SK-N-SH treated with all-trans-retinoic acid at 6 μM for 48 hours (cell line): Measurements from ENCODE around the gene PSRC1.

Experiments used
- ATAC-seq: fragments of 200-7000 bp; cut with Tn5 transposase; 3 replicates; pipeline ENCODE4 v1.9.1; 2020; ENCODE audit warnings: mild to moderate bottlenecking, moderate library complexity
- ARNTL ChIP-seq: fragments of 450-650 bp; formaldehyde crosslinking; IDR thresholded peaks from 2 replicates; pipeline ENCODE4 v1.5.0; 2020; ENCODE audit warnings: low read depth, mild to moderate bottlenecking, moderate library complexity, borderline replicate concordance
- BACH2 ChIP-seq: fragments of 250-450 bp; sonication (Bioruptor Pico); IDR thresholded peaks from 2 replicates; pipeline ENCODE4 v1.9.0; 2021; ENCODE audit warnings: mild to moderate bottlenecking, borderline replicate concordance
- CSDC2 ChIP-seq: fragments of 250-450 bp; sonication (Bioruptor Pico); IDR thresholded peaks from 2 replicates; pipeline ENCODE4 v1.5.0; 2020; ENCODE audit warnings: mild to moderate bottlenecking, moderate library complexity
- GLIS3 ChIP-seq: fragments of 250-450 bp; sonication (Bioruptor Pico); IDR thresholded peaks from 2 replicates; pipeline ENCODE4 v1.5.0; 2020; ENCODE audit warnings: mild to moderate bottlenecking, moderate library complexity
- ISL1 ChIP-seq: fragments of 250-450 bp; sonication (Bioruptor Pico); IDR thresholded peaks from 2 replicates; pipeline ENCODE4 v2.1.2; 2022; ENCODE audit warnings: mild to moderate bottlenecking, moderate library complexity
- OSR1 ChIP-seq: fragments of 250-450 bp; sonication (Bioruptor Pico); IDR thresholded peaks from 2 replicates; pipeline ENCODE4 v1.8.0; 2022; ENCODE audit warnings: moderate library complexity, mild to moderate bottlenecking, inconsistent platforms
- PPARA ChIP-seq: fragments of 250-450 bp; sonication (Bioruptor Pico); IDR thresholded peaks from 2 replicates; pipeline ENCODE4 v1.5.0; 2020; ENCODE audit warnings: mild to moderate bottlenecking, borderline replicate concordance
- RARB ChIP-seq: fragments of 250-450 bp; sonication (Bioruptor Pico); IDR thresholded peaks from 2 replicates; pipeline ENCODE4 v1.8.0; 2021; ENCODE audit warnings: mild to moderate bottlenecking, moderate library complexity
- SNAI2 ChIP-seq: fragments of 250-450 bp; sonication (Bioruptor Pico); IDR thresholded peaks from 2 replicates; pipeline ENCODE4 v1.5.0; 2020; ENCODE audit warnings: mild to moderate bottlenecking, moderate library complexity
- TOX ChIP-seq: fragments of 250-450 bp; sonication (Bioruptor Pico); IDR thresholded peaks from 2 replicates; pipeline ENCODE4 v1.8.0; 2021; ENCODE audit warnings: mild to moderate bottlenecking, moderate library complexity, borderline replicate concordance
- ZC3H10 ChIP-seq: fragments of 250-450 bp; sonication (Bioruptor Pico); IDR thresholded peaks from 2 replicates; pipeline ENCODE4 v1.5.1; 2021; ENCODE audit warnings: mild to moderate bottlenecking, moderate library complexity
- ZFP3 ChIP-seq: fragments of 250-450 bp; sonication (Bioruptor Pico); IDR thresholded peaks from 2 replicates; pipeline ENCODE4 v1.5.0; 2020; ENCODE audit warnings: mild to moderate bottlenecking, moderate library complexity
- ZFP30 ChIP-seq: fragments of 450-650 bp; formaldehyde crosslinking; IDR thresholded peaks from 2 replicates; pipeline ENCODE4 v1.5.0; 2022; ENCODE audit warnings: mild to moderate bottlenecking, moderate library complexity
- ZNF565 ChIP-seq: fragments of 450-650 bp; formaldehyde crosslinking; conservative IDR thresholded peaks from 2 replicates; pipeline ENCODE4 v1.5.0; 2020; ENCODE audit warnings: low read depth, mild to moderate bottlenecking, moderate library complexity
- ZNF70 ChIP-seq: fragments of 450-650 bp; formaldehyde crosslinking; IDR thresholded peaks from 2 replicates; pipeline ENCODE4 v1.5.0; 2020; ENCODE audit warnings: mild to moderate bottlenecking, moderate library complexity
- TF ChIP-seq, protein P1 (sequence below): fragments of 250-450 bp; sonication (Bioruptor Pico); IDR thresholded peaks from 2 replicates; pipeline ENCODE4 v1.8.0; 2020; ENCODE audit warnings: mild to moderate bottlenecking, moderate library complexity, borderline replicate concordance
- TF ChIP-seq, protein P2 (sequence below): fragments of 250-450 bp; sonication (Bioruptor Pico); IDR thresholded peaks from 2 replicates; pipeline ENCODE4 v1.8.0; 2021; ENCODE audit warnings: low read depth, mild to moderate bottlenecking, moderate library complexity, borderline replicate concordance
- TF ChIP-seq, protein P3 (sequence below): fragments of 250-450 bp; sonication (Bioruptor Pico); IDR thresholded peaks from 2 replicates; pipeline ENCODE4 v1.5.1; 2020; ENCODE audit warnings: low read depth, mild to moderate bottlenecking, moderate library complexity
- TF ChIP-seq, protein P4 (sequence below): fragments of 250-450 bp; sonication (Bioruptor Pico); IDR thresholded peaks from 2 replicates; pipeline ENCODE4 v1.5.0; 2020; ENCODE audit warnings: mild to moderate bottlenecking, moderate library complexity
- TF ChIP-seq, protein P5 (sequence below): fragments of 250-450 bp; sonication (Bioruptor Pico); IDR thresholded peaks from 2 replicates; pipeline ENCODE4 v1.5.1; 2021; ENCODE audit warnings: mild to moderate bottlenecking, moderate library complexity

Gene PSRC1

DNA sequence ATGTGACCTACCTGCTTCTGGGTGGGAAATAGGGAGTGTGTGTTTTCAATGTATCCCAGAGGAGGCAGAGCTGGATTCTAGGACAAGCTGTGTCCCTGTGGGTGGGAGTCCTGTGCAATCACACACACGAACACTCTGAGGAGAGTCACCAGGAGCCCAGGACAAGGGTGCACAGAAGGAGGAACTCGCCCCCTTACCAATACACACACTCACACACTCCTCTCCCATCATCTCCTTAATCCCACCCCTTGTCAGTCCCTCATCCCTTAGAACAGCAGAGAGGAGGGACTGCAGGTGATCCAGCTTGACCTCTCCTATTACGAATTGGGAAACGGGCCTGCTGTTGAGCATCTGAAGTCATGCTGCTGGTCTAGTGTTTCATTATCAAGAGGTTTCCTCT, 32.3 kb upstream of the PSRC1 start:
- ATAC-seq: no peak
- TF ChIP-seq OSR1 (CRISPR knock-in tag): no peak
- TF ChIP-seq ZFP30 (CRISPR knock-in tag): no peak
- TF ChIP-seq BACH2 (CRISPR knock-in tag): no peak
- TF ChIP-seq, protein P1, sequence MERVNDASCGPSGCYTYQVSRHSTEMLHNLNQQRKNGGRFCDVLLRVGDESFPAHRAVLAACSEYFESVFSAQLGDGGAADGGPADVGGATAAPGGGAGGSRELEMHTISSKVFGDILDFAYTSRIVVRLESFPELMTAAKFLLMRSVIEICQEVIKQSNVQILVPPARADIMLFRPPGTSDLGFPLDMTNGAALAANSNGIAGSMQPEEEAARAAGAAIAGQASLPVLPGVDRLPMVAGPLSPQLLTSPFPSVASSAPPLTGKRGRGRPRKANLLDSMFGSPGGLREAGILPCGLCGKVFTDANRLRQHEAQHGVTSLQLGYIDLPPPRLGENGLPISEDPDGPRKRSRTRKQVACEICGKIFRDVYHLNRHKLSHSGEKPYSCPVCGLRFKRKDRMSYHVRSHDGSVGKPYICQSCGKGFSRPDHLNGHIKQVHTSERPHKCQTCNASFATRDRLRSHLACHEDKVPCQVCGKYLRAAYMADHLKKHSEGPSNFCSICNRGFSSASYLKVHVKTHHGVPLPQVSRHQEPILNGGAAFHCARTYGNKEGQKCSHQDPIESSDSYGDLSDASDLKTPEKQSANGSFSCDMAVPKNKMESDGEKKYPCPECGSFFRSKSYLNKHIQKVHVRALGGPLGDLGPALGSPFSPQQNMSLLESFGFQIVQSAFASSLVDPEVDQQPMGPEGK (CRISPR knock-in tag): no peak
- TF ChIP-seq ZNF70: no peak
- no peak for TF ChIP-seq GLIS3 (CRISPR knock-in tag)
- TF ChIP-seq, protein P2, sequence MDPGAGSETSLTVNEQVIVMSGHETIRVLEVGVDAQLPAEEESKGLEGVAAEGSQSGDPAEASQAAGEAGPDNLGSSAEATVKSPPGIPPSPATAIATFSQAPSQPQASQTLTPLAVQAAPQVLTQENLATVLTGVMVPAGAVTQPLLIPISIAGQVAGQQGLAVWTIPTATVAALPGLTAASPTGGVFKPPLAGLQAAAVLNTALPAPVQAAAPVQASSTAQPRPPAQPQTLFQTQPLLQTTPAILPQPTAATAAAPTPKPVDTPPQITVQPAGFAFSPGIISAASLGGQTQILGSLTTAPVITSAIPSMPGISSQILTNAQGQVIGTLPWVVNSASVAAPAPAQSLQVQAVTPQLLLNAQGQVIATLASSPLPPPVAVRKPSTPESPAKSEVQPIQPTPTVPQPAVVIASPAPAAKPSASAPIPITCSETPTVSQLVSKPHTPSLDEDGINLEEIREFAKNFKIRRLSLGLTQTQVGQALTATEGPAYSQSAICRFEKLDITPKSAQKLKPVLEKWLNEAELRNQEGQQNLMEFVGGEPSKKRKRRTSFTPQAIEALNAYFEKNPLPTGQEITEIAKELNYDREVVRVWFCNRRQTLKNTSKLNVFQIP: no peak
- TF ChIP-seq ZFP3: no peak

DNA sequence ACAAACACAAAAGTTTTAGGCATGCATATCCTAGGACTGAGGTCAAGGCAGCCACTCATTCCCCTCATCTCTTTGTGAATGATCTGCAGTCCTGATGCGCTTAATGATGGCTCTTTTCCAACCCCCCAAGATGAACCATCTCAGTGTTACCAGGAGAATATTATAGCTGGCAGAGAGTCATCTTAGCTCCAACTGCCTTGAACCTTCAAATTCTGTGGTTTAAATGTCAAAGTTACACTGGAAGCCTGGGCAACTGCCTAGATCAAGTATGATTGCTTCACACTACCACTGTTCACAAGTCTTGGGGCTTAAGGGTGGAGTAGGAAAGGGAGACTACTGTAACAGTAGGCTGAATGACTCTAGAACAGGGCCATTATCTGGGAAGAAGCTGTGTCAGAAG, 31.9 kb upstream of the PSRC1 start:
- TF ChIP-seq CSDC2 (CRISPR knock-in tag): no peak
- TF ChIP-seq TOX (CRISPR knock-in tag): no peak
- TF ChIP-seq SNAI2: no peak
- no peak for TF ChIP-seq ZC3H10 (CRISPR knock-in tag)
- no peak for TF ChIP-seq PPARA (CRISPR knock-in tag)
- TF ChIP-seq ARNTL (CRISPR knock-in tag): no peak
- no peak for TF ChIP-seq ZNF565
- no peak for TF ChIP-seq ISL1 (CRISPR knock-in tag)
- no peak for ATAC-seq

DNA sequence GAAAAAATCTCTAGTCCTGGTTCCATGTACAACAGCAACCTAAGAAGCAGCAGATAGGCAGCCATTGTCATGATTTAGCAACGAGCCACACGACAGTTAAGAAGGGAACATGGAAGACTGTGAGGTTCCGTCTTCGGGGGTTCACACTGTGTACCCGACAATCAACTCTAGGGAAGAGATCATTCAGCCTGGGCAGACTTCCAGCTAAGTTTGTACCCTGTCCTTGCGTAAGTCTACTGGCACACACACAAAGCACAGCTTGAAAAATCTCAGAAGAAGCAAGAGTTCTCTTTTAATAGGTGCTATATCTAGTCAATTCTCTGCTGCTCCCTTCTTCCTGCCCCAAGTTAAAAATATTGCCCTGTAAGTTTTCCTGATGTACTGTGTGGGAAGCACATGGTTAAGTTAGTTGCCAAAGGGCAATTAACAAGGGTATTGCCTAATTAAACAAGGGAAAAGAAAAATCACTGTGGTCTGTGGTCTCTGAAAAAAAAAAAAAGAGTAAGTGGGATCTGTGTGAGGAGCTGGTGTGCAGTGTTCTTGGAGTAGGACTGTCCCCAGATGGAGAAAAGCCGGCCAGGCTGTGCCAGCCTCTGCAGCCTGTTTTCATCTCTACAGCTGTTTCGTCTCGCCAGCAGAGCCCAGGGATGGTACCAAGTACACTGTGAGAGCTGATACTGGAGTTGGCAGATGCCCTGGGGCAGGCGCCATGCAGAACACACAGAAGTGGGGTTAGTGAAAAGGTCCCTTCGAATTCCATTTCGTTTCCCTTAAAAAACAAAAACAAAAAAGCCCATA, 30.2 kb upstream of the PSRC1 start:
- no peak for ATAC-seq
- TF ChIP-seq BACH2 (CRISPR knock-in tag) (no peak), CSDC2 (CRISPR knock-in tag) (no peak), GLIS3 (CRISPR knock-in tag) (no peak), SNAI2 (no peak), RARB (no peak), ZNF70 (no peak), PPARA (CRISPR knock-in tag) (no peak), ISL1 (CRISPR knock-in tag) (no peak)
- TF ChIP-seq, protein P3, sequence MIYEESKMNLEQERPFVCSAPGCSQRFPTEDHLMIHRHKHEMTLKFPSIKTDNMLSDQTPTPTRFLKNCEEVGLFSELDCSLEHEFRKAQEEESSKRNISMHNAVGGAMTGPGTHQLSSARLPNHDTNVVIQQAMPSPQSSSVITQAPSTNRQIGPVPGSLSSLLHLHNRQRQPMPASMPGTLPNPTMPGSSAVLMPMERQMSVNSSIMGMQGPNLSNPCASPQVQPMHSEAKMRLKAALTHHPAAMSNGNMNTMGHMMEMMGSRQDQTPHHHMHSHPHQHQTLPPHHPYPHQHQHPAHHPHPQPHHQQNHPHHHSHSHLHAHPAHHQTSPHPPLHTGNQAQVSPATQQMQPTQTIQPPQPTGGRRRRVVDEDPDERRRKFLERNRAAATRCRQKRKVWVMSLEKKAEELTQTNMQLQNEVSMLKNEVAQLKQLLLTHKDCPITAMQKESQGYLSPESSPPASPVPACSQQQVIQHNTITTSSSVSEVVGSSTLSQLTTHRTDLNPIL (CRISPR knock-in tag): no peak
- TF ChIP-seq, protein P4, sequence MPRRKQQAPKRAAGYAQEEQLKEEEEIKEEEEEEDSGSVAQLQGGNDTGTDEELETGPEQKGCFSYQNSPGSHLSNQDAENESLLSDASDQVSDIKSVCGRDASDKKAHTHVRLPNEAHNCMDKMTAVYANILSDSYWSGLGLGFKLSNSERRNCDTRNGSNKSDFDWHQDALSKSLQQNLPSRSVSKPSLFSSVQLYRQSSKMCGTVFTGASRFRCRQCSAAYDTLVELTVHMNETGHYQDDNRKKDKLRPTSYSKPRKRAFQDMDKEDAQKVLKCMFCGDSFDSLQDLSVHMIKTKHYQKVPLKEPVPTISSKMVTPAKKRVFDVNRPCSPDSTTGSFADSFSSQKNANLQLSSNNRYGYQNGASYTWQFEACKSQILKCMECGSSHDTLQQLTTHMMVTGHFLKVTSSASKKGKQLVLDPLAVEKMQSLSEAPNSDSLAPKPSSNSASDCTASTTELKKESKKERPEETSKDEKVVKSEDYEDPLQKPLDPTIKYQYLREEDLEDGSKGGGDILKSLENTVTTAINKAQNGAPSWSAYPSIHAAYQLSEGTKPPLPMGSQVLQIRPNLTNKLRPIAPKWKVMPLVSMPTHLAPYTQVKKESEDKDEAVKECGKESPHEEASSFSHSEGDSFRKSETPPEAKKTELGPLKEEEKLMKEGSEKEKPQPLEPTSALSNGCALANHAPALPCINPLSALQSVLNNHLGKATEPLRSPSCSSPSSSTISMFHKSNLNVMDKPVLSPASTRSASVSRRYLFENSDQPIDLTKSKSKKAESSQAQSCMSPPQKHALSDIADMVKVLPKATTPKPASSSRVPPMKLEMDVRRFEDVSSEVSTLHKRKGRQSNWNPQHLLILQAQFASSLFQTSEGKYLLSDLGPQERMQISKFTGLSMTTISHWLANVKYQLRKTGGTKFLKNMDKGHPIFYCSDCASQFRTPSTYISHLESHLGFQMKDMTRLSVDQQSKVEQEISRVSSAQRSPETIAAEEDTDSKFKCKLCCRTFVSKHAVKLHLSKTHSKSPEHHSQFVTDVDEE (CRISPR knock-in tag): no peak
- TF ChIP-seq, protein P5, sequence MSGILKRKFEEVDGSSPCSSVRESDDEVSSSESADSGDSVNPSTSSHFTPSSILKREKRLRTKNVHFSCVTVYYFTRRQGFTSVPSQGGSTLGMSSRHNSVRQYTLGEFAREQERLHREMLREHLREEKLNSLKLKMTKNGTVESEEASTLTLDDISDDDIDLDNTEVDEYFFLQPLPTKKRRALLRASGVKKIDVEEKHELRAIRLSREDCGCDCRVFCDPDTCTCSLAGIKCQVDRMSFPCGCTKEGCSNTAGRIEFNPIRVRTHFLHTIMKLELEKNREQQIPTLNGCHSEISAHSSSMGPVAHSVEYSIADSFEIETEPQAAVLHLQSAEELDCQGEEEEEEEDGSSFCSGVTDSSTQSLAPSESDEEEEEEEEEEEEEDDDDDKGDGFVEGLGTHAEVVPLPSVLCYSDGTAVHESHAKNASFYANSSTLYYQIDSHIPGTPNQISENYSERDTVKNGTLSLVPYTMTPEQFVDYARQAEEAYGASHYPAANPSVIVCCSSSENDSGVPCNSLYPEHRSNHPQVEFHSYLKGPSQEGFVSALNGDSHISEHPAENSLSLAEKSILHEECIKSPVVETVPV (CRISPR knock-in tag): no peak
